AG09309 (cell line): ENCODE results near the gene BEND7.
A peak's percentile ranks its signal among the peaks of the same experiment; 100 is the strongest.

Experiments
- DNase-seq: peaks from one replicate; pipeline ENCODE4 v3.0.0-alpha.2; 2010; ENCODE audit warnings: low read depth
- H3K4me3 ChIP-seq: 2 replicates; pipeline ENCODE4 v1.5.1; 2011; ENCODE audit warnings: mild to moderate bottlenecking, low read depth, low read length, moderate library complexity; ENCODE audit not compliant: control insufficient read depth
- CTCF ChIP-seq: IDR thresholded peaks from 2 replicates; pipeline ENCODE4 v1.5.1; 2011; ENCODE audit warnings: mild to moderate bottlenecking, low read depth, low read length, inconsistent platforms; ENCODE audit not compliant: insufficient read depth, control insufficient read depth; ENCODE audit errors: missing control alignments

The BEND7 gene

GRCh38 chr10:13449296-13449695 lies 79.5 kb downstream of the BEND7 start:
- no peak overlapping the region for H3K4me3 ChIP-seq
- TF ChIP-seq CTCF = no peak
- no peak for DNase-seq

GRCh38 chr10:13448216-13448615 lies 80.6 kb downstream of the BEND7 start:
- H3K4me3 ChIP-seq = no peak overlapping the region
- TF ChIP-seq CTCF = no peak
- DNase-seq = peak; percentile 3

GRCh38 chr10:13445656-13446400 lies 83.0 kb downstream of the BEND7 start:
- no peak for TF ChIP-seq CTCF
- no peak for DNase-seq
- H3K4me3 ChIP-seq = no peak overlapping the region

GRCh38 chr10:13441476-13441875 lies 87.3 kb downstream of the BEND7 start:
- no peak for TF ChIP-seq CTCF
- no peak overlapping the region for H3K4me3 ChIP-seq
- DNase-seq = no peak

- DNase-seq = no peak
- H3K4me3 ChIP-seq = peak overlapping the region; percentile 17
- peak; percentile 83 for TF ChIP-seq CTCF
Measured at GRCh38 chr10:13440185-13441061, 88.4 kb downstream of the BEND7 start.

GRCh38 chr10:13439313-13440184 lies 89.3 kb downstream of the BEND7 start:
- H3K4me3 ChIP-seq = peak overlapping the region; percentile 9
- TF ChIP-seq CTCF = no peak
- no peak for DNase-seq
